Measurements from ENCODE around the gene FNDC11.
A peak's percentile ranks its signal among the peaks of the same experiment; 100 is the strongest.
"Not testable (repeated sequence)": the region's sequence is repeated elsewhere in the genome, so short reads cannot be mapped to it uniquely, and the experiment has no call there.

Gene FNDC11

GRCh38 chr20:63553933-63554290 lies at the start of gene FNDC11:
Gene FNDC11, plus strand, starts transcription at chr20:63554159. Its CDS starts 1,505 bp downstream, at chr20:63555664.
- Histone ChIP-seq H3K4me3 (ENCODE audit: low read depth, low read length) (peak within 1 kb of the TSS; percentile 87), H3K27me3 (ENCODE audit: control insufficient read depth, insufficient read depth, low read length) (no peaks in the 10 kb centered on the region), H3K27ac (ENCODE audit: low read depth, low read length) (peak within 1 kb of the TSS; percentile 77), H3K9me3 (ENCODE audit: control insufficient read depth, insufficient read depth, low read length) (no peaks in the 10 kb centered on the region), H3K36me3 (ENCODE audit: control insufficient read depth, insufficient read depth, low read length) (no peaks in the 10 kb centered on the region), H3K4me1 (ENCODE audit: control insufficient read depth, insufficient read depth, low read length) (peaks cover 17% of the 10 kb centered on the region), H3K9ac (ENCODE audit: low read depth, low read length) (peak within 1 kb of the TSS; percentile 16; the same call in 1 of the 2 replicates)

- no peak overlapping the region for H3K9ac ChIP-seq (ENCODE audit: low read depth, low read length)
- peaks cover 11% of the 10 kb centered on the region for H3K27me3 ChIP-seq (ENCODE audit: control insufficient read depth, insufficient read depth, low read length)
- H3K9me3 ChIP-seq (ENCODE audit: control insufficient read depth, insufficient read depth, low read length), result no peaks in the 10 kb centered on the region; the same call in 1 of the 2 replicates
- peaks cover 7% of the 10 kb centered on the region; the same call in 1 of the 2 replicates for H3K4me1 ChIP-seq (ENCODE audit: control insufficient read depth, insufficient read depth, low read length)
- H3K4me3 ChIP-seq (ENCODE audit: low read depth, low read length), result no peak overlapping the region
- no peak overlapping the region for H3K27ac ChIP-seq (ENCODE audit: low read depth, low read length)
- H3K36me3 ChIP-seq (ENCODE audit: control insufficient read depth, insufficient read depth, low read length), result no peaks in the 10 kb centered on the region
These were observed 49.3 kb upstream of the FNDC11 start for GRCh38 chr20:63504642-63505041.

GRCh38 chr20:63505281-63505680 lies 48.7 kb upstream of the FNDC11 start:
- Histone ChIP-seq H3K27ac (ENCODE audit: low read depth, low read length) (no peak overlapping the region), H3K4me1 (ENCODE audit: control insufficient read depth, insufficient read depth, low read length) (peaks cover 7% of the 10 kb centered on the region; the same call in 1 of the 2 replicates), H3K9me3 (ENCODE audit: control insufficient read depth, insufficient read depth, low read length) (no peaks in the 10 kb centered on the region; the same call in 1 of the 2 replicates), H3K36me3 (ENCODE audit: control insufficient read depth, insufficient read depth, low read length) (no peaks in the 10 kb centered on the region), H3K4me3 (ENCODE audit: low read depth, low read length) (no peak overlapping the region), H3K9ac (ENCODE audit: low read depth, low read length) (no peak overlapping the region), H3K27me3 (ENCODE audit: control insufficient read depth, insufficient read depth, low read length) (peaks cover 5% of the 10 kb centered on the region)

GRCh38 chr20:63505723-63506122 lies 48.2 kb upstream of the FNDC11 start:
- H3K27ac ChIP-seq (ENCODE audit: low read depth, low read length), result no peak overlapping the region
- peaks cover 7% of the 10 kb centered on the region; the same call in 1 of the 2 replicates for H3K4me1 ChIP-seq (ENCODE audit: control insufficient read depth, insufficient read depth, low read length)
- H3K36me3 ChIP-seq (ENCODE audit: control insufficient read depth, insufficient read depth, low read length), result no peaks in the 10 kb centered on the region
- no peak overlapping the region for H3K9ac ChIP-seq (ENCODE audit: low read depth, low read length)
- peaks cover 2% of the 10 kb centered on the region; the same call in 1 of the 2 replicates for H3K27me3 ChIP-seq (ENCODE audit: control insufficient read depth, insufficient read depth, low read length)
- no peaks in the 10 kb centered on the region; the same call in 1 of the 2 replicates for H3K9me3 ChIP-seq (ENCODE audit: control insufficient read depth, insufficient read depth, low read length)
- H3K4me3 ChIP-seq (ENCODE audit: low read depth, low read length), result no peak overlapping the region

- H3K36me3 ChIP-seq (ENCODE audit: control insufficient read depth, insufficient read depth, low read length), result no peaks in the 10 kb centered on the region
- peaks cover 6% of the 10 kb centered on the region; the same call in 1 of the 2 replicates for H3K4me1 ChIP-seq (ENCODE audit: control insufficient read depth, insufficient read depth, low read length)
- H3K27me3 ChIP-seq (ENCODE audit: control insufficient read depth, insufficient read depth, low read length), result no peaks in the 10 kb centered on the region
- no peak overlapping the region for H3K27ac ChIP-seq (ENCODE audit: low read depth, low read length)
- no peak overlapping the region for H3K4me3 ChIP-seq (ENCODE audit: low read depth, low read length)
- no peaks in the 10 kb centered on the region; the same call in 1 of the 2 replicates for H3K9me3 ChIP-seq (ENCODE audit: control insufficient read depth, insufficient read depth, low read length)
- H3K9ac ChIP-seq (ENCODE audit: low read depth, low read length), result no peak overlapping the region
These were observed 46.7 kb upstream of the FNDC11 start for GRCh38 chr20:63507083-63507743.

GRCh38 chr20:63508072-63508768 lies 45.7 kb upstream of the FNDC11 start:
- Histone ChIP-seq H3K4me3 (ENCODE audit: low read depth, low read length) (no peak overlapping the region), H3K9me3 (ENCODE audit: control insufficient read depth, insufficient read depth, low read length) (no peaks in the 10 kb centered on the region; the same call in 1 of the 2 replicates), H3K9ac (ENCODE audit: low read depth, low read length) (no peak overlapping the region), H3K4me1 (ENCODE audit: control insufficient read depth, insufficient read depth, low read length) (no peaks in the 10 kb centered on the region), H3K36me3 (ENCODE audit: control insufficient read depth, insufficient read depth, low read length) (no peaks in the 10 kb centered on the region), H3K27me3 (ENCODE audit: control insufficient read depth, insufficient read depth, low read length) (no peaks in the 10 kb centered on the region), H3K27ac (ENCODE audit: low read depth, low read length) (no peak overlapping the region)

- no peaks in the 10 kb centered on the region; the same call in 1 of the 2 replicates for H3K9me3 ChIP-seq (ENCODE audit: control insufficient read depth, insufficient read depth, low read length)
- H3K4me1 ChIP-seq (ENCODE audit: control insufficient read depth, insufficient read depth, low read length), result no peaks in the 10 kb centered on the region
These were observed 44.8 kb upstream of the FNDC11 start for GRCh38 chr20:63509088-63509564.

GRCh38 chr20:63513207-63513606 lies 40.8 kb upstream of the FNDC11 start:
- no peaks in the 10 kb centered on the region for H3K4me1 ChIP-seq (ENCODE audit: control insufficient read depth, insufficient read depth, low read length)

More at GRCh38 chr20:63509088-63509564, 44.8 kb upstream of the FNDC11 start:
- no peaks in the 10 kb centered on the region for H3K27me3 ChIP-seq (ENCODE audit: control insufficient read depth, insufficient read depth, low read length)
- no peaks in the 10 kb centered on the region for H3K36me3 ChIP-seq (ENCODE audit: control insufficient read depth, insufficient read depth, low read length)
- H3K4me3 ChIP-seq (ENCODE audit: low read depth, low read length), result no peak overlapping the region
- H3K9ac ChIP-seq (ENCODE audit: low read depth, low read length), result no peak overlapping the region
- H3K27ac ChIP-seq (ENCODE audit: low read depth, low read length), result no peak overlapping the region

GRCh38 chr20:63514520-63514919 lies 39.4 kb upstream of the FNDC11 start:
- not testable (repeated sequence) for H3K9ac ChIP-seq (ENCODE audit: low read depth, low read length); H3K27ac ChIP-seq (ENCODE audit: low read depth, low read length); H3K27me3 ChIP-seq (ENCODE audit: control insufficient read depth, insufficient read depth, low read length); H3K4me1 ChIP-seq (ENCODE audit: control insufficient read depth, insufficient read depth, low read length); H3K4me3 ChIP-seq (ENCODE audit: low read depth, low read length); H3K9me3 ChIP-seq (ENCODE audit: control insufficient read depth, insufficient read depth, low read length); H3K36me3 ChIP-seq (ENCODE audit: control insufficient read depth, insufficient read depth, low read length)

More at GRCh38 chr20:63513207-63513606, 40.8 kb upstream of the FNDC11 start:
- no peak overlapping the region for H3K4me3 ChIP-seq (ENCODE audit: low read depth, low read length)
- H3K27ac ChIP-seq (ENCODE audit: low read depth, low read length), result no peak overlapping the region
- H3K9me3 ChIP-seq (ENCODE audit: control insufficient read depth, insufficient read depth, low read length), result no peaks in the 10 kb centered on the region
- no peak overlapping the region for H3K9ac ChIP-seq (ENCODE audit: low read depth, low read length)
- H3K36me3 ChIP-seq (ENCODE audit: control insufficient read depth, insufficient read depth, low read length), result peaks cover 4% of the 10 kb centered on the region; the same call in 1 of the 2 replicates
- no peaks in the 10 kb centered on the region for H3K27me3 ChIP-seq (ENCODE audit: control insufficient read depth, insufficient read depth, low read length)

- H3K36me3 ChIP-seq (ENCODE audit: control insufficient read depth, insufficient read depth, low read length), result peaks cover 15% of the 10 kb centered on the region
- peaks cover 3% of the 10 kb centered on the region; the same call in 1 of the 2 replicates for H3K27me3 ChIP-seq (ENCODE audit: control insufficient read depth, insufficient read depth, low read length)
- H3K9me3 ChIP-seq (ENCODE audit: control insufficient read depth, insufficient read depth, low read length), result no peaks in the 10 kb centered on the region
- H3K9ac ChIP-seq (ENCODE audit: low read depth, low read length), result no peak overlapping the region
- H3K4me3 ChIP-seq (ENCODE audit: low read depth, low read length), result no peak overlapping the region
- peaks cover 5% of the 10 kb centered on the region; the same call in 1 of the 2 replicates for H3K4me1 ChIP-seq (ENCODE audit: control insufficient read depth, insufficient read depth, low read length)
- no peak overlapping the region for H3K27ac ChIP-seq (ENCODE audit: low read depth, low read length)
These were observed 36.3 kb upstream of the FNDC11 start for GRCh38 chr20:63517376-63518309.

All from HUES48 (cell line).